Measurements from ENCODE around the gene TMEM259.

The TMEM259 gene

GRCh38 chr19:1016647-1017114, 4.2 kb downstream of the TMEM259 start:
- no peak for DNase-seq (ENCODE audit: low spot score)

DNA sequence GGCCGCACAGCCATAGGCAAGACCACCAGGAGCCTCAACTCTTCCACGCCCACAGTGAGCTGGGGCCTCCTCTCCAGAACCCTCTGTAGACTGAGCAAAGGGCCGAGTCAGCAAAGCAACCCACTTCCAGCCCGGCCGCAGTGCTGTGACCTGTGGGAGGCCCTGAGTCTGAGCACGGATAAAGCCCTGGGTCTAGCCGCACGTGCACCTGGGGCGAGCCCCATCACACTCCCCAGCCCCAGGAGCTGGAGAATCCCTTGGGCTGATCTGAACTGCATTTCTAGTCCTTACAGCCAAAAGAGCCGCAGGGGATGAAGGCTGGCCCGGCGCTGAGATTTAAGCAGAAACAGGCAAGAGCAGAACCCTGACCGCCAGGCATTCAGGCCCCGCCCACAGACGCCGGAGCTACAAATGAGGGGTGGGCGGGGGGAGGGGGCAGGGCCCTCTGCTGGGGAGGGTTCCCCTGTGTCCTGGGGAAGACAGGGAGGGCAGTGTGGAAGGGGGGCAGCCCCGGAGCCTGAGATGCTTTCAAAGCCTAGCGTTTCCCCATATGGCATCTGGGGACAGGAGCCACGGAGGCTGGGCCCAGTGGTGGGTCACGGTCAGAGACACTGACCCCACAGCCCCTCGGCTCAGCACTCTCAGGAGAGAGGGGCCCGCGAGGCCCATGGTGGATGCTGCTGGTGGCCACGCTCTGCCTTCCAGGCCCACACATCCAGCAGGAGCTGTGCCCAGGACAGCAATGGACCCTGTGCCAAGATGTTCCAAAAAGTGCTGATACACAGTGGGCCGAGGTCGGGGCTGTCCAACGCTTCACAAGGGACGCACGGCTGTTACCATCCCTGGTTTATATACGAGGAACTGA, 4.9 kb downstream of the TMEM259 start:
- no peak for DNase-seq (ENCODE audit: low spot score)

- no peak for DNase-seq (ENCODE audit: low spot score)
Measured at GRCh38 chr19:1015061-1015781, 5.7 kb downstream of the TMEM259 start.

GRCh38 chr19:1014161-1015060, 6.5 kb downstream of the TMEM259 start:
- no peak for DNase-seq (ENCODE audit: low spot score)

DNA sequence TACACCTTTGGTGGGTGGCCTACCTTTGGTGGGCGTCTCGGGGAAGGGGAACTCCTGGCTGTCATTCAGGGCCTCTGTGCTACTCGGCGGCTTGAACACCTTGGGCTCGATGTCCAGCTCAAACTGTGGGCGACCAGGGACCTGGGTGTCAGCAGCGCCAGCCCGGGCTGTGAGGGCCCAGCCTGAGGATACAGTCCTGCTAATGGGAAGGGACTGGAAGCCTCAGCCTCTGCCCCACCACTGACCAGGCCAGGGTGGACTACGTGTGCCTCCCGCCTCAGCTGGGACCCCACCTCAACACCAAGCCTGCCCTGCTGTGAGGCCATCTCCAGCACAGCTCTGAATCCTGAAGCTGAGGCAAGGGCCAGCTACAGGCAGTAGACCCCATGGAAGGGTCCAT, 7.7 kb downstream of the TMEM259 start:
- no peak for DNase-seq (ENCODE audit: low spot score)

DNA sequence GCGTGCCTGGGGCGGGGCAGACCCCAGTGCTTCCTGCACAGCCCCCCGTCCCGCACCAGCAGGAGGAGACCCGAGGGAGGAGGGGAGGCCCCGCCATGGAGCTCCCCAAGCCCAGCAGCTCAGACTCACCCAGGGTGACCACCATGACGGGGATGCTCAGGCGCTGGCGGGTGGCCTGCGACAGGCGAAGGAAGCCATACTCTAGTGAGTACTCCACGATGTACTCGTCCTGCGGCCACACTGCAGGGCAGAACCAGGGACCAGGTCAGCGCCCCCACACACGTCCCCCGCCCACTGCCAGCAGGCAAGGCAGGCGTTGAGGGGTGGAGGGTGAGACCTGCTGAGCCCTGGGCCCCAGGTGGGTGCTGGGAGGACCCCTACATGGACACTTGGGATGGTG, 8.6 kb downstream of the TMEM259 start:
- no peak for DNase-seq (ENCODE audit: low spot score)

DNA sequence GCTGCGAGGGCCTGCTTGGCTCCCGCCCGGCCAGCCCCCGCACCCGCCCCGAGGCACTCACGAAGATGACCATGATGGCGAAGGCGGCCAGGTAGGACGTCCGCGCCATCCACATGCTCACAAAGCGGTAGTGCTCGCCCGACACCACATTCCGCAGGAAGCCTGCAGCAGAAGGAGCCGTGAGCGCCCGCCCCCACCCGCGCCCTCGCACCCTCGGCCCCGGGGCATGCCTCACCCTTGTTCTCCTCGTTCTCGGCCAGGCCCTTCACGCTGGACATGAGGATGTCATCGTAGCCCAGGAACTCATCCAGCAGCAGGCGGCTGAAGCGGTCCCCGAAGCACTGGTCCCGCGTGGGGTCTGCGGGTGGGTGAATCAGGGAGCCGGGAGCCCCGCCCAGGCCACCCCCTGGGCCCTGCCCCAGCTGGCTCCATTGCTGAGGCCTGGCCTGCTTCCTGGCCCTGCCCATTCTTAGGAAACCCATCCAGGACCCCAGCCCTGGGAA, 9.0 kb downstream of the TMEM259 start:
- DNase-seq (ENCODE audit: low spot score): no peak

DNA sequence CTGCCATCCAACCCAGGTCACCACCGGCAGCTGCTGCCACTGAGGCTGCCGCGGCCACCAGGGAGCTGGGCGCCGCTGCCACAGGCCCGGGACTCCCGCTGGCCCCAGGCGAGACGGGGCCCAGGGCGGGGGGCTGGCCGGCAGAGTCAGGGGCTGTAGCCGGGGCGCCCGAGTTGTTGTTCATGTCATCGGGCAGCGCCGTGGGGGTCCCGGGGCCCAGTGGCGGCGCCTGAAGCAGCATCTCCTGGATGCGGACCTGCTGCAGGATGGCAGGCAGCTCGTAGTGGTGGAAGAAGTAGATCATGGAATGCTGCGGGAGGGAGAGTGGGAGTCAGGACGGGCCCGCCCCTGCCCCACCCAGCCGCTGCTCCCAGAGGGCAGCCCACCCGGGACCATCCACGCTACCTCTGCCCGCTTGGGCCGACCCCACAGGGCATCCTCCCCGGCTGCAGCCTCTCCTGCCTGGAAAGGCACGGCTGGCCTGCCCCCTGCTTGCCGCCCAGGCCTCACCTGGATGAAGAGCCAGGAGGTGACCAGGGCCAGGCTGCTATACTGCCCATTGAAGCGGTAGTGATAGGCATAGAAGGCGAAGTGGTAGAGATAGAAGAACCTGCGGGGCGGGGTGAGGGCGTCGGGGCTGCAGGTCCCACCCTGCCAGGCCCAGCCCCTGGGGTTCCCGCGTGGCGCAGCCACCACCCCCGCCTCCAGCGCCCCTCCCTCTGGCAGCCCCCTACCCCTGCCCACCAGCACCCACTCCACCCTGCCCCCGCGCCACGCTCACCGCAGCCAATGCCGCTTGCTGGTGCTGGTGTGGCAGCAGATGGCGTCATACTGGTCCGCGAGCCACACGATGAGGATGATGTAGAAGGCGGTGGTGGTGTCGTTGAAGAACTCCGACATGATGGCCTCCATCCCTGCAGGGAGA, 10.1 kb downstream of the TMEM259 start:
- DNase-seq (ENCODE audit: low spot score): no peak

DNA sequence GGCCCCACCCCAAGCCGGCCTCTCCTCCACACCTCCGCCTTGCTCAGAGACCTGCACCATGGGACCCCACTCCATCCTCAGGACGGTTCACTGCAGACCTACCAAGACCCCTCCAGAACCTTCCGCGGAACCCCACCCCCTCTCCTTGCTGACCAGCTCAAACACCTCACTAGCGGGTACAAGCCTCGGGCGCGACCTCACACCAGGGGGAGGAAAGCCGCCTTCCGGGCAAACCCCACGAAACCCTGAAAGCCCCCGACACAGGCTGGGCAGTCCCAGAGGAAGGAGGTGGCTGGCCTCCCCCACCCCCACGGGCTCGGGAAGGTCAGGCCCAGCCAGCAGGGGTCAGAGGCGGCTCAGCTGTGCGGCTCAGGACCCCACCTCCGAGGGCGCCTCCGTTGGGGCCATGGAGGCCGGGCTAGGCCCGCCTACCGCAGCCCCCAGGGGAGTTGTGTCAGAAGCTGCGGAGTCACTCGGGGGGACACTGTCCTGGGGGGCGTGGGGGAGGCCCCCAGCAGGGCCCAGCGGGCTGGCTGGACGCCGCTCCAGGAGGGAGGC, 10.9 kb downstream of the TMEM259 start:
- DNase-seq (ENCODE audit: low spot score): no peak

DNA sequence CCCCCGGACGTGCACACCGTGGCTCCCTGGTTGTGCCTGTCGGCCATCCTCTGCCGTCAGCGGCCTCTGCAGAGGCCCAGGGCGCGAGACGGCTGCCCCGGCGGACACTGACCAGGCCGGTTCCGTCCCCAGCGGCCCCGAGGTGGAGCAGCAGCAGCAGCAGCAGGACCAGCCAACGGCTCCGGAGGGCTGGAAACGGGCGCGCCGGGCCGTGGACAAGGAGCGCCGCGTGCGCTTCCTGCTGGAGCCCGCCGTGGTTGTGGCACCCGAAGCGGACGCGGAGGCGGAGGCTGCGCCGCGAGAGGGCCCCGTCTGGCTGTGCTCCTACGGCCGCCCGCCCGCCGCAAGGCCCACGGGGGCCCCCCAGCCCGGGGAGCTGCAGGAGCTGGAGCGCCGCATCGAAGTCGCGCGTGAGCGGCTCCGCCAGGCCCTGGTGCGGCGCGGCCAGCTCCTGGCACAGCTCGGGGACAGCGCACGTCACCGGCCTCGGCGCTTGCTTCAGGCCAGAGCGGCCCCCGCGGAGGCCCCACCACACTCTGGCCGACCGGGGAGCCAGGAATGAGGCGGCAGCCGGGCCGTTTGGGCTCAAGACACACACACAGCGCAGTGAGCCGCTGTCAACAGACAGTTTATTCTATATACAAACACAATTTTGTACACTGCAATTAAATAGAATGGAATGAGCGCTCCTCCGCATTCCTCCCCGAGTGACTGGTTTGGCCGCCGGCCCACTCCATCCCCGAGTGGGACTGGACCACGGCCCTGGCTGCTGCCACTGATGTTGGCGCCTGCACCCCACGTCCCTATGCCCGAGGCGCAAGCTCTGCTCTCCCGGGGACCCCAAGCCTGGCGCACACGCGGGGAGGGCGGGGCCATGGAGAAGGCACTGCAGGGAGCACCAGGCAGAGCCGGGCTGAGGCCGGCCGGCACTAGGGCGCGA, 11.6 kb downstream of the TMEM259 start:
- no peak for DNase-seq (ENCODE audit: low spot score)

DNA sequence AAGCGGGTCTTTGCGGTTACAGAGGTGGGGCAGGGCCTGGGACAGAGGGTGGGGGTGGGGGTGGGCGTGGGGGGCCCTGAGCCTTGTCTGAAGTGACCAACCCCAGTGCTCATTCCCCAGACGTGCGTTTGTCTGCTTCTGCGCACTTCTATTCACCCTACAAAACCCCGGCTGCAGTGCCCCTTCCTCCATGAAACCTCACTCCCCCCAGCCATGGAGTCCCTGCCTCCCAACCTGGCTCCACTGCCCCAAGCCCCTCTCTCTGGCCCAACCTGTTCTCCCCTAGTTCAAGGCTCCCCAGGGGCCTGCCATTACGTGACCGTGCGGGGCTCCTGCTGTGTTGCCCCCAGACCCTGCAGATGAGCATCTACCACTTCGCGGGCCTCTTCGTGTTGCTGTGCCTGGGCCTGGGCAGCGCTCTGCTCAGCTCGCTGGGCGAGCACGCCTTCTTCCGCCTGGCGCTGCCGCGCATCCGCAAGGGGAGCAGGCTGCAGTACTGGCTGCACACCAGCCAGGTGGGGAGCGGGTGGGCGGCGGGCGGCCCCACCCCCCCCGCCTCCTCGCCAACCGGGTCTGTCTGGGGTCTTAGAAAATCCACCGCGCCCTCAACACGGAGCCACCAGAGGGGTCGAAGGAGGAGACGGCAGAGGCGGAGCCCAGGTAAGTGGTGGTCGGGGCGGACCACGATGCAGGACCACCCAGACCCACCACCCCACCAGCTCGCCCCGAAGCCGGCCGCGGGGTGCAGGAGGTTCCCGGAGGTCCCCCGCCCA, 12.5 kb downstream of the TMEM259 start:
- DNase-seq (ENCODE audit: low spot score): no peak

GRCh38 chr19:1007399-1008251, 13.3 kb downstream of the TMEM259 start:
- no peak for DNase-seq (ENCODE audit: low spot score)

GRCh38 chr19:1006711-1007398, 14.1 kb downstream of the TMEM259 start:
- no peak for DNase-seq (ENCODE audit: low spot score)

DNA sequence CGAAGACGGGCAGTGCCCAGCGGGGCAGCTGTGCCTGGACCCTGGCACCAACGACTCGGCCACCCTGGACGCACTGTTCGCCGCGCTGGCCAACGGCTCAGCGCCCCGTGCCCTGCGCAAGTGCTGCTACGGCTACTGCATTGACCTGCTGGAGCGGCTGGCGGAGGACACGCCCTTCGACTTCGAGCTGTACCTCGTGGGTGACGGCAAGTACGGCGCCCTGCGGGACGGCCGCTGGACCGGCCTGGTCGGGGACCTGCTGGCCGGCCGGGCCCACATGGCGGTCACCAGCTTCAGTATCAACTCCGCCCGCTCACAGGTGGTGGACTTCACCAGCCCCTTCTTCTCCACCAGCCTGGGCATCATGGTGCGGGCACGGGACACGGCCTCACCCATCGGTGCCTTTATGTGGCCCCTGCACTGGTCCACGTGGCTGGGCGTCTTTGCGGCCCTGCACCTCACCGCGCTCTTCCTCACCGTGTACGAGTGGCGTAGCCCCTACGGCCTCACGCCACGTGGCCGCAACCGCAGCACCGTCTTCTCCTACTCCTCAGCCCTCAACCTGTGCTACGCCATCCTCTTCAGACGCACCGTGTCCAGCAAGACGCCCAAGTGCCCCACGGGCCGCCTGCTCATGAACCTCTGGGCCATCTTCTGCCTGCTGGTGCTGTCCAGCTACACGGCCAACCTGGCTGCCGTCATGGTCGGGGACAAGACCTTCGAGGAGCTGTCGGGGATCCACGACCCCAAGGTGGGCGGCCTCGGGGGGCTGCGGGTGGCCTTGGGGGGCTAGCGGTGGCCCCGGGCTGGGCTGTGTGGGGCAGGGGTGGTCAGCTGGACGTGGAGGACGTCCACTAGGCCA, 15.9 kb downstream of the TMEM259 start:
- DNase-seq (ENCODE audit: low spot score): no peak

- no peak for DNase-seq (ENCODE audit: low spot score)
Measured at GRCh38 chr19:1004204-1004802, 16.6 kb downstream of the TMEM259 start.

DNA sequence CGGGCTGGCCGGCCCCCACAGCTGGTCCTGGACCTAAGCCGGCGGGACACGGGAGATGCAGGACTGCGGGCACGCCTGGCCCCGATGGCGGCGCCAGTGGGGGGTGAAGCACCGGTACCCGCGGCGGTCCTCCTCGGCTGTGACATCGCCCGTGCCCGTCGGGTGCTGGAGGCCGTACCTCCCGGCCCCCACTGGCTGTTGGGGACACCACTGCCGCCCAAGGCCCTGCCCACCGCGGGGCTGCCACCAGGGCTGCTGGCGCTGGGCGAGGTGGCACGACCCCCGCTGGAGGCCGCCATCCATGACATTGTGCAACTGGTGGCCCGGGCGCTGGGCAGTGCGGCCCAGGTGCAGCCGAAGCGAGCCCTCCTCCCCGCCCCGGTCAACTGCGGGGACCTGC, 17.6 kb downstream of the TMEM259 start:
- DNase-seq (ENCODE audit: low spot score): no peak

Measured in NAMALWA (cell line).